Measurements from ENCODE around the gene ZSCAN10.
"Not testable (repeated sequence)": the region's sequence is repeated elsewhere in the genome, so short reads cannot be mapped to it uniquely, and the experiment has no call there.

ZSCAN10 gene

DNA sequence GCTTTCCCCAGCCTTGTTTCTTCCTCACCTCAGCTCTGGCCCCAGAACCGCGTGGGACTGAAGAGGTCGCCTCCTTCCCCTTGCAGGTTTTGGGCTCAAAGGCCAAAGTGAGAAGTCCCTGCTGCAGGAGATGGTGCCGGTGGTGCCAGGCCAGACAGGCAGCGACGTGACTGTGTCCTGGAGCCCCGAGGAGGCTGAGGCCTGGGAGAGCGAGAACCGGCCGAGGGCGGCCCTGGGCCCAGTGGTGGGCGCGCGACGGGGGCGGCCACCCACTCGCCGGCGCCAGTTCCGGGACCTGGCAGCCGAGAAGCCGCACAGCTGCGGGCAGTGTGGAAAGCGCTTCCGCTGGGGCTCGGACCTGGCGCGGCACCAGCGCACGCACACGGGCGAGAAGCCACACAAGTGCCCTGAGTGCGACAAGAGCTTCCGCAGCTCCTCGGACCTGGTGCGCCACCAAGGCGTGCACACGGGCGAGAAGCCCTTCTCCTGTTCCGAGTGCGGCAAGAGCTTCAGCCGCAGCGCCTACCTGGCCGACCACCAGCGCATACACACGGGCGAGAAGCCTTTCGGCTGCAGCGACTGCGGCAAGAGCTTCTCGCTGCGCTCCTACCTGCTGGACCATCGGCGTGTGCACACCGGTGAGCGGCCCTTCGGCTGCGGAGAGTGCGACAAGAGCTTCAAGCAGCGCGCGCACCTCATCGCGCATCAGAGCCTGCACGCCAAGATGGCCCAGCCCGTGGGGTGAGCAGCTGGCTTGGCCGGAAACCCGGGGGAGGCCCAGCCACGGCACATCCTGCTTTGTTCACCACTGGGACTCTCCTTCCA, 41.7 kb upstream of the ZSCAN10 start:
- Mint-ChIP-seq H3K9me3 (no peaks in the 10 kb centered on the region), H3K4me1 (ENCODE audit: low read depth) (peaks cover 5% of the 10 kb centered on the region), H3K27ac (no peak overlapping the region), H3K36me3 (ENCODE audit: low read depth) (peaks cover 15% of the 10 kb centered on the region), H3K4me3 (no peak overlapping the region), H3K27me3 (ENCODE audit: low read depth) (no peaks in the 10 kb centered on the region)
- no peak for DNase-seq (ENCODE audit: low spot score)

DNA sequence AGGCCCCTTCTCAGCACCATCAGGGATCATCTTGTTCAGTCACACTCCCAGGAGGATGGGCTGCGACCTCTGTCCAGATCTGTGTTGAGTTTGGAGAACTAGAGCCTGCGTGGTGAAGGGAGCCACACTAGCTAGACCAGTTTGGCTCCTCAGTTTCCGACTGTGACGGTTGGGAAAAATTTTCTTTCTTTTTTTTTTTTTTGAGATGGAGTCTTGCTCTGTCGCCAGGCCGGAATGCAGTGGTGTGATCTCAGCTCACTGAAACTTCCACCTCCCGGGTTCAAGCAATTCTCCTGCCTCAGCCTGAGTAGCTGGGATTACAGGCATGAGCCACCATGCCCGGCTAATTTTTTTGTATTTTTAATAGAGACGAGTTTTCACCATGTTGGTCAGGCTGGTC, 40.5 kb upstream of the ZSCAN10 start:
- not testable (repeated sequence) for H3K9me3 Mint-ChIP-seq; DNase-seq (ENCODE audit: low spot score); H3K4me1 Mint-ChIP-seq (ENCODE audit: low read depth); H3K27me3 Mint-ChIP-seq (ENCODE audit: low read depth); H3K27ac Mint-ChIP-seq; H3K4me3 Mint-ChIP-seq
- H3K36me3 Mint-ChIP-seq (ENCODE audit: low read depth), result peaks cover 15% of the 10 kb centered on the region

DNA sequence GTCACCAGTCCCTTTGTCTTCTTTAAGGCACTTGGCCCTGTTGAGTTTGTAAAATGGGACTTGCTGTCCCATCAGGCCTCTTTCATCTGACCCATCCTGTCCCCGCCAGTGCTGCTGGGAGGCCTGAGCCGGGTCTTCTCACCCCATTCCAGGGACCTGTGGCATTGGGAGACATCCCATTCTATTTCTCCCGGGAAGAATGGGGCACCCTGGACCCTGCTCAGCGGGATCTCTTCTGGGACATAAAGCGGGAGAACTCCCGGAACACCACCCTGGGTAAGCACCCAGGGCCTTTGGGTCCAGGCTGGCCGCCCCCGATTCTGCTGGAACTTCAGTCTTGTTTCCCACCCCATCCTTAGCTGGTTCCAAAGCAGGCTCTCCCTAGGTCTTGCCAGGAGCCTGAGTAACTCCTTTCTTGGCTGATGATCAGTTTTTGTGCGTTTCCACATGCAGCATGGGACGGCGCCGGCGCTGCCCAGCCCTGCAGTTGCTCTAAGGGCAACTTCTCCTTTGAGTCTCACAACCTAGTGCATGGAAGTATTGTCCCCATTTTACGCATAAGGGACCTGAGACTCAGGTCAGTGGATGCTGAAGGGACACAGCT, 39.8 kb upstream of the ZSCAN10 start:
- no peaks in the 10 kb centered on the region for H3K27me3 Mint-ChIP-seq (ENCODE audit: low read depth)
- peaks cover 10% of the 10 kb centered on the region for H3K4me1 Mint-ChIP-seq (ENCODE audit: low read depth)
- no peak overlapping the region for H3K4me3 Mint-ChIP-seq
- peak overlapping the region; percentile 20 for H3K27ac Mint-ChIP-seq
- peaks cover 15% of the 10 kb centered on the region for H3K36me3 Mint-ChIP-seq (ENCODE audit: low read depth)
- no peaks in the 10 kb centered on the region for H3K9me3 Mint-ChIP-seq
- DNase-seq (ENCODE audit: low spot score), result no peak

DNA sequence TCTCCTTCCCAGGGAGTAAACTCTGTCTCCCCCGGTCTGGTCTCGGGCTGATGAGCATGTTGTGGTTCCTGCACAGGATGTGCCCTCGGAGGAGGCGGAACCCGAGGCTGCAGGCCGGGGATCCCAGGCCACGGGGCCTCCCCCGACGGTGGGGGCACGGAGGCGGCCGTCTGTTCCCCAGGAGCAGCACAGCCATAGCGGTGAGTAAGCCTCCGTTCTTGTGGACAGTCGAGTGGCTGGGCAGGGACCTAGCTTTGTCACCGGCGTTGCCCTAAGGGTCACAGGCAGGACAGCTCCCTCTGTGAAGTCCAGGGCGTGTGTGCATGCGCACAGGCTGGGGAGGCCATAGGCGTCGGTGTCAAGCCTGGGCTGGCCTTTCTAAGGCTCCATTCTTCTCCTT, 39.2 kb upstream of the ZSCAN10 start:
- no peaks in the 10 kb centered on the region for H3K27me3 Mint-ChIP-seq (ENCODE audit: low read depth)
- DNase-seq (ENCODE audit: low spot score), result no peak
- no peak overlapping the region for H3K27ac Mint-ChIP-seq
- no peaks in the 10 kb centered on the region for H3K9me3 Mint-ChIP-seq
- peaks cover 15% of the 10 kb centered on the region for H3K36me3 Mint-ChIP-seq (ENCODE audit: low read depth)
- peaks cover 12% of the 10 kb centered on the region for H3K4me1 Mint-ChIP-seq (ENCODE audit: low read depth)
- no peak overlapping the region for H3K4me3 Mint-ChIP-seq

DNA sequence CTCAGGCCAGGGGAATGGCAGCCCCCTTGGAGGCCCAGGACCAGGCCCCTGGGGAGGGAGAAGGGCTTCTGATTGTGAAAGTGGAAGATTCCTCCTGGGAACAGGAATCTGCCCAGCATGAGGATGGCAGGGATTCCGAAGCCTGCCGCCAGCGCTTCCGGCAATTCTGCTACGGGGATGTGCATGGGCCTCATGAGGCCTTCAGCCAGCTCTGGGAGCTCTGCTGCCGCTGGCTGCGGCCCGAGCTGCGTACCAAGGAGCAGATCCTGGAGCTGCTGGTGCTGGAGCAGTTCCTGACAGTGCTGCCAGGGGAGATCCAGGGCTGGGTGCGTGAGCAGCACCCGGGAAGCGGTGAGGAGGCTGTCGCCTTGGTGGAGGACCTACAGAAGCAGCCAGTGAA, 38.2 kb upstream of the ZSCAN10 start:
- Mint-ChIP-seq H3K27ac (no peak overlapping the region), H3K4me1 (ENCODE audit: low read depth) (peaks cover 15% of the 10 kb centered on the region), H3K4me3 (no peak overlapping the region), H3K36me3 (ENCODE audit: low read depth) (peaks cover 14% of the 10 kb centered on the region), H3K9me3 (no peaks in the 10 kb centered on the region), H3K27me3 (ENCODE audit: low read depth) (no peaks in the 10 kb centered on the region)
- no peak for DNase-seq (ENCODE audit: low spot score)

DNA sequence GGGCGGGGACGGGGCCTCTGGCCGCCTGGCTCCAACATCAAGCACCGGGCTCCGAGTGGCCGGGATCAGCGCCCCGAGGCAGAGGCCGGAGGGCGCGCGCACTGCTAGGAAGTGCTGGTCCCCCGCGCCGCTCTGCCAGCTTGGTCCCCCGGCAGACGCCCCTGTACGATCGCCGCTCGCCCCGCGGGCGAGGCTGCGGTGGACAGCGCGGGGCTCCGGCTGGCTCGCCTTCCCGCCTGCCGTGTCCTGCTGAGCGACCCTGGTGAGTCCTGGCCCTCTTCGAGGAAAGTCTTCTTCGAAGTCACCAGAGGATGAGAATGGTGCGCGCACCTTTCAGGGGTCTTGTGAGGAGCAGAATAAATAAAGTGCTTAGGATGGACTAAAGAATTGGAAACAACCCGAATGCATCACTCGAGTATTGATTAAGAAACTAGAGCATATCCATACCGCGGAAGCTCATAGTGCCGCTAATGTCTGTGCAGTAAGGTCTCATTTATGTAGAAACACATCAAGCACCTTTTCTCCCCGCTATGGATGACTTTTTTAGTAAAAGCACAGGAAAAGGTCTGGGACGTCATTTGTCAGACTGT, 36.1 kb upstream of the ZSCAN10 start:
- peaks cover 12% of the 10 kb centered on the region for H3K36me3 Mint-ChIP-seq (ENCODE audit: low read depth)
- H3K9me3 Mint-ChIP-seq, result no peaks in the 10 kb centered on the region
- no peaks in the 10 kb centered on the region for H3K27me3 Mint-ChIP-seq (ENCODE audit: low read depth)
- no peak for DNase-seq (ENCODE audit: low spot score)
- peaks cover 21% of the 10 kb centered on the region for H3K4me1 Mint-ChIP-seq (ENCODE audit: low read depth)
- H3K27ac Mint-ChIP-seq, result peak overlapping the region; percentile 86
- peak overlapping the region; percentile 98 for H3K4me3 Mint-ChIP-seq

DNA sequence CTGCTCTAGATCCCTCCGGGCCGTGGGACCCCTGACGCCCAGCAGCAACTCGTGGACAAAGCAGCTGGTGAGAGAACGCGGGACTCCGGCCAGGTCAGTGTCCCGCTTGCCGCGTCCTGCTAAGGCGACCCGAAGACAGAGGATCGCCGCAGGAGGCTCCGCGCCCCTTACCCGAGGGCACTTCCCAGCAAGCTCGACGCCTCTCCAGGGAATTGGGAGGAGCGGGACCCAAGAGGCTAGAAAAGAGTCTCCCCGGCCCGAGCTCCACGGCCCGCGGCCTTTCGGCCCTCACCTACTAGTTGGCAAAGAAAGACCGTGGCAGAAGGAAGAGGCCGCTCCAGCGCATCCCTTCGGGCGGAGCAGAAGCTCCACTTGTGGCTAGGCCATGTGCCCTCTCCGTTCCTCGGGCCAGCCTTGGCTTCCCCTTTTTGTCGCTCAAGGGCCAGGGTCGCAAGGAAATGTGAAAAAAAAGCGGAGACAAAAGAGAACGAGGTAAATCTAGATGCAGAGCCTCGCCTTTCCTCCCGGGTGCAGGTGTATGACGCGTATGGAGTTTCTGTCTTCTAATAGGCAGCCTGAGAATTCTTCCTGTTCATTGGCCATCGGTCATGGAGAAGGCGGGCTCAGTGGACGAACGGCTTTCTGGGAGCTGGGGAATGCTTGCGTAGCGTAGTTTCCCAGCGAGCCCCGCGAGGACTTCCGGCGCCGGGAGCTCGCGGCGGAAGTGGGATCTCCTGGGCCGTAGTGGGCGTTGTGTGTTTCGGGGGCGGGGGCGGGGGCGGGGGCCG, 35.4 kb upstream of the ZSCAN10 start, which contains the start of gene ZNF213:
Gene ZNF213 (plus strand): TSS at position 692 of the 788 bp plus-strand sequence. CDS start 2,252 bp downstream, outside the sequence.
- DNase-seq (ENCODE audit: low spot score), result peak; percentile 93
- H3K36me3 Mint-ChIP-seq (ENCODE audit: low read depth), result peaks cover 17% of the 10 kb centered on the region
- H3K27ac Mint-ChIP-seq, result peak within 1 kb of the TSS; percentile 94
- no peaks in the 10 kb centered on the region for H3K9me3 Mint-ChIP-seq
- H3K4me1 Mint-ChIP-seq (ENCODE audit: low read depth), result peaks cover 25% of the 10 kb centered on the region
- H3K4me3 Mint-ChIP-seq, result peak within 1 kb of the TSS; percentile 98
- H3K27me3 Mint-ChIP-seq (ENCODE audit: low read depth), result no peaks in the 10 kb centered on the region

DNA sequence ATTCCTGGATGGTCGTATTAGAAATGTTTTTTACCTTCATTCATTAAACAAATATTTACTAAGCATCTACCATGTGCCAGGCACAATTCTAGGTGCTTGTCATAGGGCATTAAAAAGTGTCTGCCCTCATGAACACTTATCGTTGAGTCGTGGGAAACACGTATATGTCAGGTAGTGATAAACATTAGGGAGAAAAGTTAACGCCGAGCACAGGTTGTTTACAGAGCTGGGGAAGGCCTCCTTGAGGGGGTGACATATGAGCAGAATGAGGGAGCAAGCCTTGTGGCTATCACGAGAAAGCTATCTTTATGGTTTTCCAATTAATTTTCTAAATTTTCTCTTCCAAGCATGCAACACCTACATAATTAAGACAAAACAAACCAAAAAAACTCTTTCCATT, 34.8 kb upstream of the ZSCAN10 start:
- H3K9me3 Mint-ChIP-seq, result no peaks in the 10 kb centered on the region
- peak overlapping the region; percentile 98 for H3K4me3 Mint-ChIP-seq
- peaks cover 31% of the 10 kb centered on the region for H3K4me1 Mint-ChIP-seq (ENCODE audit: low read depth)
- DNase-seq (ENCODE audit: low spot score), result no peak
- no peaks in the 10 kb centered on the region for H3K27me3 Mint-ChIP-seq (ENCODE audit: low read depth)
- peaks cover 20% of the 10 kb centered on the region for H3K36me3 Mint-ChIP-seq (ENCODE audit: low read depth)
- peak overlapping the region; percentile 94 for H3K27ac Mint-ChIP-seq

DNA sequence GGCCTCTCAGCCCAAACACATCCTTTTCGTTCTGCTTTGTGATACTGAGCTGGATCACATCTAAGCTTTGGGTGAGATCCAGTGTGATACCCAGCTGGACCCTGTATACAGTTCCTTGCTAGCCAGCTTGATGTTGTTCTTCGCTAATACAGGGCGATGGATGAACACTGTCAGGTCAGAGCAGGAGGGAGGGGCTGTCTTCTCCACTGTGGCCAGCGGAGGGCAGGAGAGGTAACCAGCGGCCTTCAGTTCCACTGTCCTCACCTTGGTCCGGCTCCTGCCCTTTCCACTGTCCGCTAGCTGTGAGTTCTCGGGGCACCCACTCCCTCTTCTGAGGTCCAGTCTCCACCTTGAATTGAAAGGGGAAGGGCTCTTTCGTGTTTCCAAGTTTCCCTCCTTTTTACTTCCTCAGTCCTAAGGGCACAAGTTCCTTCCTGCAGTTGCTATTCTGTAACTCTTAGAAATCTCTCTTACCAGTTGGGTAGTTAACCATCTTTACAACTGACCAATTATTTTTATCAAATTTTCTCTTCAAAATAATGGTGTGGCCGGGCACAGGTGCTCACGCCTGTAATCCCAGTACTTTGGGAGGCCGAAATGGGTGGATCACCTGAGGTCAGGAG, 32.8 kb upstream of the ZSCAN10 start:
- Mint-ChIP-seq H3K4me3 (peak overlapping the region; percentile 4), H3K27ac (peak overlapping the region; percentile 47), H3K27me3 (ENCODE audit: low read depth) (no peaks in the 10 kb centered on the region), H3K36me3 (ENCODE audit: low read depth) (peaks cover 26% of the 10 kb centered on the region), H3K4me1 (ENCODE audit: low read depth) (peaks cover 41% of the 10 kb centered on the region), H3K9me3 (no peaks in the 10 kb centered on the region)
- peak; percentile 34 for DNase-seq (ENCODE audit: low spot score)

DNA sequence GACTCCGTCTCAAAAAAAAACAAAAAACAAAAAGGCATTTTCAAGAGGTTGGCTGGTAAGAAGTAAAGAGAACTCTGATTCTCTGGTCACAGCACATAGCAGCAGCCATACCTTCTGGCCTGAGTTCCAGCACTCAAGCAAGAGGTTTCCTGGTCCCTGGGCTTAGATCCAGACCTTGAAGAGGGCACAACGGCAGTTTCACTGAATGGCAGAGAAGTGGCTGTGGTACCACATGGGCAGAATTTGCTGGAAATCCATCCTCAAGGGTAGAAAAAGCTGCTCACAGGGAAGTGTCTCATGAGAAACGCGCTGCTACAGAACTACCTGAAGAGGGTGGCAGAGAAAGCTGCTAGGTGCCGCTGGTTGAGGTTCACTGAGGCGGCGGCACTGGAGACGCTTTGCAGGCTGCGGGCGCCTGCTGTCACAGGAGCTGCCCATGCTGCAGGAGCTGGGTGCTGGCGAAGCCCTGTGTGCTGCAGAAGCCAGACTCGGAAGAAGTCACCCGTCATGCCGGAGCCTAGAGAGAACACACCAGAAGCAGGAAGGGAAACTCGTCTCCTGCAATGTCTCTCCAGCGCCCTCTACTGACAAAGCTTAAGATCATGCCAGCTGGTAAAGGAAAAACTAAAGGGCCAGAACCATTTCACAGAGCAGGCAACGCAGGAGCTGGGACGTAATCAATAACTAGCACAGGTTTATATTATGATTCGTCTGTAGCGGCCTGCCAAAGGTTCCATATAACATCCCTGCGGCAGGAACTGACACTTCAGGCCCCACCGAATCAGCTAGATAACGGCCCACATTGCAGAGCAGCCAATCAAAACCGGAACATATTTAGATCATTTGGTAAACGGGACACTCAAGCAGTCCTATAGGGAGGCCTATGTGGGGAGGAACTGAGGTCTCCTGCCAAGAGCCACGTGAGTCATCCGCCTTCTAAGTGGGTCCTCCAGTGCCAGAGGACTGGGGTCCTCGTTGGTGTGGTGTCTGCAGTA, 30.3 kb upstream of the ZSCAN10 start:
- DNase-seq (ENCODE audit: low spot score), result peak; percentile 77

DNA sequence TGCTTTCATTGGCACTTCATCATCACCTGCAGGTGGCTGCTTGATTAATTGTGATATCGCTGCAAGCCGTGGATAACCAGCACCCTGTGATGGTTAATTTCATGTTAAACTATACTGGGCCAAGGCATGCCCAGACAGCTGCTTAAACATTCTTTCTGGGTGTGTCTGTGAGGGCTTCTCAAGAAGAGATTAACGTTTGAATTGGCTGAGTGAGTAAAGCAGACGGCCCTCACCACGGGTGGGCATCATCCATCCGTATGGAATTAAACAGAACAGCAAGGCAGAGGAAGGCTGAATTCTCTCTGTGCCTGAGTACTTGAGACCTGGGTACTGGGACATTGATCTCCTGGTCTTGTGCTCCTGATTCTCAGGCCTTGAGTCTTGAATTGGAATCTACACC, 28.7 kb upstream of the ZSCAN10 start:
- DNase-seq (ENCODE audit: low spot score), result no peak
- Mint-ChIP-seq H3K27me3 (ENCODE audit: low read depth) (no peaks in the 10 kb centered on the region), H3K4me3 (peak overlapping the region; percentile 79), H3K27ac (no peak overlapping the region), H3K9me3 (no peaks in the 10 kb centered on the region), H3K36me3 (ENCODE audit: low read depth) (peaks cover 33% of the 10 kb centered on the region), H3K4me1 (ENCODE audit: low read depth) (peaks cover 50% of the 10 kb centered on the region)

More for the DNA sequence above, 30.3 kb upstream of the ZSCAN10 start:
- peak overlapping the region; percentile 95 for H3K4me3 Mint-ChIP-seq
- peaks cover 36% of the 10 kb centered on the region for H3K36me3 Mint-ChIP-seq (ENCODE audit: low read depth)
- H3K27ac Mint-ChIP-seq, result peak overlapping the region; percentile 88
- H3K27me3 Mint-ChIP-seq (ENCODE audit: low read depth), result no peaks in the 10 kb centered on the region
- peaks cover 48% of the 10 kb centered on the region for H3K4me1 Mint-ChIP-seq (ENCODE audit: low read depth)
- H3K9me3 Mint-ChIP-seq, result no peaks in the 10 kb centered on the region

DNA sequence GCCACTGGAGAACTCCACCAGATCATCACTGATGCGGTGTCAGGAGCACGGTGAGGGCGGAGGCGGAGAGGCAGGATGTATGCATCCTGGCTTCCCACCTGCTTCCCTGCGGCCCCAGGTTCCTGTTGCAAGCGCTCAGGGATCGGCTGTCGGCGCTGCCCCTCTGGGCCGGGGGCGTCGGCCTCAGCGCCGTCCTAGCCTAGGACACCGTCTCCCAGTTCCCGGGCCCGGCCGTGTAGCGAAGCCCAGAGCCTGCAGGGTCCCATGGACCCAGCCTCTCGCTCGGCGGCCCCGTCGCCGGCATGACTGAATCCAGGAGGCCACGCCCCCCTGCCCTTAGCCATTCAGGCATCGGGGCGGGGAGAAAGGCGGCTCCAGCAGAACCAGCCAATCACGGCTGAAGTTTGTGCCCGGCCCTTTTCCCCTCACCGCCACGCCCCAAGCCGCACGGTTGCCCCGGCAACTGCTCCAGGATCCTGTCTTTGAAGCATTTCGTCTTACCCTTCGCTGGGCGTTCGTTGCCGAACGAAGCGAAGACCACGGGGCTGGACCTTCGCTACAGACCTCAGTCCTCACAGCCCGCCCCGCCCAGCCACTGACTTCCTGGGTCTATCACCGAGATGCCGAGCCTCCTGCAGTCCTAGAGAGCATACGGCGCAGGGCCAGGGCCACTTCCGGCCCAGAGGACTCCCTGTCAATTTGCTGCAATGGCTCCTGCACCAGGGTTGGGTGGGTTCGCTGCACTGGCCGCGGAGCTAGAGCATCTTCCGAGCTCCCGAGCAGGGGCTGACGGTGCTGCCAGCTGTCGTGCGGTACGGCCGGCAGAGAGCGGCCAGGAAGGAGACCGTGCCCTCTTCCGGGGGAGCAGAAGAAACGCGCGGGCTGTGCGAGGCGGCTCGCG, 25.1 kb upstream of the ZSCAN10 start:
- H3K9me3 Mint-ChIP-seq, result no peaks in the 10 kb centered on the region
- H3K27me3 Mint-ChIP-seq (ENCODE audit: low read depth), result no peaks in the 10 kb centered on the region
- H3K4me3 Mint-ChIP-seq, result peak overlapping the region; percentile 98
- peak overlapping the region; percentile 95 for H3K27ac Mint-ChIP-seq
- DNase-seq (ENCODE audit: low spot score), result peak; percentile 96
- peaks cover 19% of the 10 kb centered on the region for H3K36me3 Mint-ChIP-seq (ENCODE audit: low read depth)
- peaks cover 39% of the 10 kb centered on the region for H3K4me1 Mint-ChIP-seq (ENCODE audit: low read depth)

Measured in T-helper 2 cell treated with Interferon-gamma antibody and Interleukin-4, amounts not matched to agents 5 μg/mL and 100 μg/mL, for 36 hours (primary cell).